AG04450 (cell line): Measurements from ENCODE around the gene SMARCB1. TPM values are rescaled to one million over a fixed set of nuclear protein-coding genes. Genes with fewer than 3 reads are reported as not detected.

Experiments used
- CTCF ChIA-PET: fragments of 300-600, 350-600 bp; formaldehyde crosslinking; extraction: SDS; loops from one replicate; lab custom pipeline; 2022; ENCODE audit warnings: antibody characterized with exemption, inconsistent platforms; lab: Charles Lee
- POLR2A ChIA-PET: fragments of 350-600 bp; formaldehyde crosslinking; extraction: SDS; loops from one replicate; lab custom pipeline; 2021; ENCODE audit warnings: antibody characterized with exemption, inconsistent platforms; lab: Yijun Ruan, JAX
- DNase-seq: peaks from one replicate; pipeline ENCODE4 v3.0.0-alpha.2; 2011; ENCODE audit warnings: low read depth, low spot score
- H3K27ac ChIP-seq: one replicate; pipeline ENCODE4 v1.5.1; 2012; ENCODE audit warnings: low read depth, low read length, control low read depth
- H3K27me3 ChIP-seq: one replicate; pipeline ENCODE4 v1.6.0; 2012; ENCODE audit warnings: low read length; ENCODE audit not compliant: control insufficient read depth, insufficient read depth
- H3K4me3 ChIP-seq: 2 replicates; pipeline ENCODE4 v1.5.1; 2011; ENCODE audit warnings: mild to moderate bottlenecking, low read depth, low read length, control low read depth
- H3K9me3 ChIP-seq: 2 replicates; pipeline ENCODE4 v1.5.1; 2012; ENCODE audit warnings: low read length; ENCODE audit not compliant: control insufficient read depth, insufficient read depth
- polyA plus RNA-seq: library from polyadenylated mRNA; depleted of rRNA; stranded (reverse); fragments of >200 nt; gene quantifications from 2 replicates; pipeline ENCODE4 v1.2.3, GENCODE V29; 2011
- TF ChIP-seq, protein P1 (sequence below): IDR thresholded peaks from 2 replicates; pipeline ENCODE4 v1.5.1; 2011; ENCODE audit warnings: low read depth, low read length, control low read depth, inconsistent platforms

The SMARCB1 gene
- polyA plus RNA-seq, 1 experiment = 180 TPM

DNA sequence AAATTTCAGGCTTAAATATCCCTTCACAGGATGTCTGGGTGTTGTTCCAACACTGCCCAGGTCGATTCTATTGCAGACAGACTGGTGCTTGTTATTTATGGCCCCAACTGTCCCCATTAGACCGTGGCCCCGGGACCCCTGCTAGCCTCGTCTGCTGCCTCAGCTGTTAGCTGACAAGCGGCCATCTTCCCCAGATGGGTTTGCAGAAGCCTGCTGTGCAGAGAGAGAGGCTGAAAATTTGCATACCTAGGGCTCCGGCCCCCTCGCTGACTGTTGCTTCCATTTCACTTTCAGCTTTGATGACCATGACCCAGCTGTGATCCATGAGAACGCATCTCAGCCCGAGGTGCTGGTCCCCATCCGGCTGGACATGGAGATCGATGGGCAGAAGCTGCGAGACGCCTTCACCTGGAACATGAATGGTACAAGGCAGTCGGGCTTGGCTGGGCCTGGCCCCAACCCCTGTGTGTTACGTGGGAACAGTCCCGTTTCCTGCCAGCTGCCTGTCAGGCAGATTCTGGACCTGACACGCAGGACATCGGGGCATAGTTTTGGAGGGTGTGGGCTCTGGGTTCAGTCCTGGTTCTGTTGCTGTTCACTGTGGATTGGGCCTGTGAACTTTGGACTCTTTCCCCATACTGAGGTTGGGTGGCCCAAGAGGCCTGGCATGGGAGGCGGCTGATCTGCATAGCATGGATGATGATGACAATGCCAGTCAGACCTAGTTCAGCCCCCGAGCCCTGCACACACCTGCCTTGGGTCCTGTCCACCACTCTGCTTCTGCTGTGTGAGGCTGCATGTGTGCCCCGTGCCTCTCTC lies 16.4 kb downstream of the SMARCB1 start:
- ChIA-PET CTCF (no interaction called here), POLR2A (no interaction called here)
- Histone ChIP-seq H3K9me3 (no peaks in the 10 kb centered on the region), H3K27ac (no peak overlapping the region), H3K4me3 (no peak overlapping the region), H3K27me3 (no peaks in the 10 kb centered on the region)
- no peak for DNase-seq
- TF ChIP-seq, protein P1, sequence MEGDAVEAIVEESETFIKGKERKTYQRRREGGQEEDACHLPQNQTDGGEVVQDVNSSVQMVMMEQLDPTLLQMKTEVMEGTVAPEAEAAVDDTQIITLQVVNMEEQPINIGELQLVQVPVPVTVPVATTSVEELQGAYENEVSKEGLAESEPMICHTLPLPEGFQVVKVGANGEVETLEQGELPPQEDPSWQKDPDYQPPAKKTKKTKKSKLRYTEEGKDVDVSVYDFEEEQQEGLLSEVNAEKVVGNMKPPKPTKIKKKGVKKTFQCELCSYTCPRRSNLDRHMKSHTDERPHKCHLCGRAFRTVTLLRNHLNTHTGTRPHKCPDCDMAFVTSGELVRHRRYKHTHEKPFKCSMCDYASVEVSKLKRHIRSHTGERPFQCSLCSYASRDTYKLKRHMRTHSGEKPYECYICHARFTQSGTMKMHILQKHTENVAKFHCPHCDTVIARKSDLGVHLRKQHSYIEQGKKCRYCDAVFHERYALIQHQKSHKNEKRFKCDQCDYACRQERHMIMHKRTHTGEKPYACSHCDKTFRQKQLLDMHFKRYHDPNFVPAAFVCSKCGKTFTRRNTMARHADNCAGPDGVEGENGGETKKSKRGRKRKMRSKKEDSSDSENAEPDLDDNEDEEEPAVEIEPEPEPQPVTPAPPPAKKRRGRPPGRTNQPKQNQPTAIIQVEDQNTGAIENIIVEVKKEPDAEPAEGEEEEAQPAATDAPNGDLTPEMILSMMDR = no peak

DNA sequence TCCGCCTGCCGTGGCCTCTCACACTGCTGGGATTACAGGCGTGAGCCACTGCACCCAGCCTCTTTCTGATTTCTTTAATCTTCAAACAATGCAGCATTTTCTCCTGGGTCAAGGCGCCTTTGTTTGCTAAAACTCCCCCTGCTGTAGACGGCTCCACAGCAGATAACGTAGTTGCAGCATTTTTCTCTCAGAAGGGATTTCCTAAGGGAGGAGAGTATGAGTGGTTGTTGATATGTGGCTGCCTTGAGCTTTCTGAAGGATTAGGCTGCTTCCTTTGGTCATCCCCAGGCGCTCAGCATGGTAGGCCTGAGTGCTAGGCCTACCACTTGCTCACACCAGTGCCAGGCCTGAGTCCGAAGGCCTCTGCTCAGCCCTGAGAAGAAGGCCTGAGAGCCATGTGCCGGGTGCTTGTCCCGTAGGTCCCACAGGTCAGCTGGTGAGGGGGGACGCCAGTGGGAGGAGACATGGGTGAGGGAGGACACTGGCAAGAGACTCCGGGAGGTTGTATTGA lies 18.1 kb downstream of the SMARCB1 start:
- no peak overlapping the region for H3K27ac ChIP-seq
- H3K4me3 ChIP-seq = no peak overlapping the region
- H3K27me3 ChIP-seq = no peaks in the 10 kb centered on the region
- TF ChIP-seq, protein P1 = no peak
- ChIA-PET POLR2A (no interaction called here), CTCF (no interaction called here)
- no peak for DNase-seq
- no peaks in the 10 kb centered on the region for H3K9me3 ChIP-seq

DNA sequence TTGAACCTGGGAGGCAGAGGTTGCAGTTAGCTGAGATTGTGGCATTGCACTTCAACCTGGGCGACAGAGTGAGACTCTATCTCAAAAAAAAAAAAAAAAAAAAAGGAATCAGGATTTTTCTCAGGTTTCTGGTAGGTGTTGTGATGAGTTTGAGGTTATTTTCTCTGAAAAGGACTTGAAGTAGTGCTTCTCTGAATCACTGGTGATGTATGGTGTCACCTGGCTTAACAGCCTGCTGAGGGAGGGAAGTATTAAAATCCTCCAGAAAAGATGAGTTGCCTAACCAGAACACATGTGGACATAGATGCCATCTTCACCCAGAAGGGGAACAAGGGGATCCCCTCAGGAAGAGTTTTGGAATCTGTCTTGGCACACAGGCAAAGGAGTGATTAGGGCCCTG lies 20.1 kb downstream of the SMARCB1 start:
- Histone ChIP-seq H3K27ac (no peak overlapping the region), H3K4me3 (no peak overlapping the region), H3K27me3 (no peaks in the 10 kb centered on the region), H3K9me3 (no peaks in the 10 kb centered on the region)
- POLR2A ChIA-PET = no interaction called here
- DNase-seq = no peak
- TF ChIP-seq, protein P1 = no peak
- CTCF ChIA-PET = no interaction called here

DNA sequence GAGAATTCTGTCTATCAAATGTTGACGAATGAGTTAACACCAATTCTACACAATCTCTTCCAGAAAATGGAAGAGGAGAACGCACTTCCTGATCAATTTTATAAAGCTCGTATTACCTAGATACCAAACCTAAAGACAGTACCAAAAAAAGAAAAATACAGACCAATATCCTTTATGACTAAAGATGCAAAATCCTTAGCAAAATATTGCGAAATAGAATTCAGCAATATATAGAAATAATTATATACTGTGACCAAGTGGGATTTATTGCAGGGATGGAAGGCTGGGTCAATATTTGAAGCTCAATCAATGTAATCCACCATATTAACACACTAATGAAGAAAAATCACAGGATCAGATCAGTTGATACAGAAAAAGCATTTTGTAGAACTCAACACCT lies 25.6 kb downstream of the SMARCB1 start:
- no peak overlapping the region for H3K4me3 ChIP-seq
- CTCF ChIA-PET = interaction anchor here (0.6 to 2.7 kb wide), 3 partner anchors 37 to 75 kb away, joined by 3 to 12 read pairs (median 4); no protein-coding TSS in a partner anchor
- H3K27ac ChIP-seq = no peak overlapping the region
- TF ChIP-seq, protein P1 = no peak
- POLR2A ChIA-PET = interaction anchor here (0.6 kb wide), 1 partner anchor 829 kb away, joined by 3 read pairs; no protein-coding TSS in a partner anchor
- H3K27me3 ChIP-seq = no peaks in the 10 kb centered on the region
- no peaks in the 10 kb centered on the region for H3K9me3 ChIP-seq
- DNase-seq = no peak

DNA sequence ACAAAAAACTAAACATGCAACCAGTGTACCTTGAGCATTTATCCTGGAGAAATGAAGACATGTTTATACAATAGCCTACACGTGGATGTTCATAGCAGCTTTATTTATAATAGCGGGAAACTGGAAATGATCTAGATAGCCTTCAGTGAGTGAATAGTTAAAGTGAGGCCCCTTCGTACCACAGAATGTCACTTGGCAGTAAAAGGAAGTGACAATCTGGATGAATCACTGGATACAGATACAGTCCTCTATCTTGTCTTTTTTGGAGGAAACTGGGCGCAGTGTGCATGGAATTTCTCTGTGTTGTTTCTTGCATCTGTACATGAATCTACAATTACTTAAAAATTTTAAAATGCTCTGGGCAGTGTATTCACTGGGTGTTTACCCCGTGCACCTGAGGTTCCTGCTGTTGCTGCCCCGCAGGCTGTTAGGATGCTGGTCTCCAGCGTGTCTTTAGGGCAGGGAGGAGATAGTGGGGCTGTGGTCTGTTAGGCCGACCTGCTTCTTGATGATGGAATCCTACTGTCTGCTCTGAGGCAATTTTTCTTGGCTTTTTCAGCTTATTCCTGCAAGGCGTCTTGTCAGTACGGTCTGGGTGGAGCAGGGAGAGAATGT lies 28.9 kb downstream of the SMARCB1 start:
- Histone ChIP-seq H3K27me3 (no peaks in the 10 kb centered on the region), H3K9me3 (no peaks in the 10 kb centered on the region), H3K27ac (no peak overlapping the region), H3K4me3 (no peak overlapping the region)
- ChIA-PET CTCF (no interaction called here), POLR2A (no interaction called here)
- TF ChIP-seq, protein P1 = no peak
- no peak for DNase-seq
